MM.1S (cell line): ENCODE results near the gene CCDC187.

Experiments
- DNase-seq: peaks from one replicate; pipeline ENCODE4 v3.0.0-alpha.2; 2015
- H2AFZ ChIP-seq: fragments of 300-600 bp; sonication (generic); 2 replicates; pipeline ENCODE4 v1.6.0; 2016; ENCODE audit warnings: antibody characterized with exemption, low read length
- H3F3A ChIP-seq: fragments of 300-600 bp; sonication (generic); 2 replicates; pipeline ENCODE4 v1.6.1; 2016; ENCODE audit warnings: mild to moderate bottlenecking, antibody characterized with exemption, low read length, moderate library complexity, mixed read lengths; ENCODE audit not compliant: insufficient read depth
- H3K27ac ChIP-seq: fragments of 300-600 bp; sonication (generic); 2 replicates; pipeline ENCODE4 v1.5.1; 2016; ENCODE audit warnings: mild to moderate bottlenecking, low read length
- H3K27me3 ChIP-seq: fragments of 300-600 bp; sonication (generic); replicated peaks from 2 replicates; pipeline ENCODE4 v1.6.0; 2016; ENCODE audit warnings: low read length; ENCODE audit not compliant: insufficient read depth
- H3K36me3 ChIP-seq: fragments of 300-600 bp; sonication (generic); replicated peaks from 2 replicates; pipeline ENCODE4 v1.6.1; 2016; ENCODE audit warnings: mild to moderate bottlenecking, low read length, mixed read lengths; ENCODE audit not compliant: insufficient read depth
- H3K4me1 ChIP-seq: fragments of 300-600 bp; sonication (generic); 2 replicates; pipeline ENCODE4 v1.6.1; 2016; ENCODE audit warnings: low read length, mixed read lengths
- H3K4me2 ChIP-seq: fragments of 300-600 bp; sonication (generic); 2 replicates; pipeline ENCODE4 v1.6.0; 2016; ENCODE audit warnings: low read depth, low read length
- H3K4me3 ChIP-seq: fragments of 300-600 bp; sonication (generic); 2 replicates; pipeline ENCODE4 v1.5.1; 2016; ENCODE audit warnings: low read length, mixed read lengths
- H3K79me2 ChIP-seq: fragments of 300-600 bp; sonication (generic); 2 replicates; pipeline ENCODE4 v1.6.1; 2016; ENCODE audit warnings: mixed run types, low read length, mixed read lengths
- H3K9ac ChIP-seq: fragments of 300-600 bp; sonication (generic); 2 replicates; pipeline ENCODE4 v1.6.1; 2016; ENCODE audit warnings: low read length, mixed read lengths
- H3K9me2 ChIP-seq: fragments of 300-600 bp; sonication (generic); replicated peaks from 2 replicates; pipeline ENCODE4 v1.6.1; 2016; ENCODE audit warnings: mild to moderate bottlenecking, low read length, mixed read lengths; ENCODE audit not compliant: insufficient read depth
- H3K9me3 ChIP-seq: fragments of 300-600 bp; sonication (generic); replicated peaks from 2 replicates; pipeline ENCODE4 v1.6.1; 2016; ENCODE audit warnings: mild to moderate bottlenecking, low read length, mixed read lengths; ENCODE audit not compliant: insufficient read depth
- H4K20me1 ChIP-seq: fragments of 300-600 bp; sonication (generic); 2 replicates; pipeline ENCODE4 v1.6.1; 2016; ENCODE audit warnings: mild to moderate bottlenecking, low read length, moderate library complexity, mixed read lengths; ENCODE audit not compliant: insufficient read depth
- CTCF ChIP-seq: fragments of 300-600 bp; sonication (generic); IDR thresholded peaks from 2 replicates; pipeline ENCODE4 v1.5.1; 2016; ENCODE audit warnings: antibody characterized with exemption, low read length, mixed read lengths
- EZH2 ChIP-seq: fragments of 300-600 bp; sonication (generic); optimal IDR thresholded peaks from 2 replicates; pipeline ENCODE3; 2017; ENCODE audit warnings: low read depth, mild to moderate bottlenecking, antibody characterized with exemption, low read length, mixed read lengths
- EZH2phosphoT487 ChIP-seq: fragments of 300-600 bp; sonication (generic); IDR thresholded peaks from 2 replicates; pipeline ENCODE4 v1.6.1; 2018; ENCODE audit warnings: antibody characterized with exemption, low read length

The CCDC187 gene

GRCh38 chr9:136286987-136287379, 16.9 kb downstream of the CCDC187 start:
- H3F3A ChIP-seq, result no peaks in the 10 kb centered on the region
- no peaks in the 10 kb centered on the region for H3K9me2 ChIP-seq
- H3K4me1 ChIP-seq, result peaks cover 3% of the 10 kb centered on the region; the same call in 1 of the 2 replicates
- no peak overlapping the region for H2AFZ ChIP-seq
- H3K4me2 ChIP-seq, result no peak overlapping the region
- no peak overlapping the region for H3K9ac ChIP-seq
- no peaks in the 10 kb centered on the region for H3K9me3 ChIP-seq
- no peak for DNase-seq
- no peak overlapping the region for H3K4me3 ChIP-seq
- peaks cover 86% of the 10 kb centered on the region for H3K27me3 ChIP-seq
- H3K27ac ChIP-seq, result no peak overlapping the region
- no peaks in the 10 kb centered on the region for H3K79me2 ChIP-seq
- H3K36me3 ChIP-seq, result no peaks in the 10 kb centered on the region
- TF ChIP-seq EZH2phosphoT487, result no peak
- TF ChIP-seq CTCF, result no peak
- TF ChIP-seq EZH2, result no peak
- no peaks in the 10 kb centered on the region for H4K20me1 ChIP-seq

GRCh38 chr9:136286359-136286986, 17.4 kb downstream of the CCDC187 start:
- no peak overlapping the region for H2AFZ ChIP-seq
- peaks cover 3% of the 10 kb centered on the region; the same call in 1 of the 2 replicates for H3K4me1 ChIP-seq
- no peak overlapping the region for H3K4me3 ChIP-seq
- H3K27me3 ChIP-seq, result peaks cover 86% of the 10 kb centered on the region
- H3F3A ChIP-seq, result no peaks in the 10 kb centered on the region
- TF ChIP-seq EZH2, result no peak
- TF ChIP-seq CTCF, result no peak
- no peak for TF ChIP-seq EZH2phosphoT487
- DNase-seq, result no peak
- H3K27ac ChIP-seq, result no peak overlapping the region
- no peaks in the 10 kb centered on the region for H3K36me3 ChIP-seq
- no peaks in the 10 kb centered on the region for H3K9me2 ChIP-seq
- H3K4me2 ChIP-seq, result no peak overlapping the region
- H3K9me3 ChIP-seq, result no peaks in the 10 kb centered on the region
- H4K20me1 ChIP-seq, result no peaks in the 10 kb centered on the region
- H3K79me2 ChIP-seq, result no peaks in the 10 kb centered on the region
- no peak overlapping the region for H3K9ac ChIP-seq

GRCh38 chr9:136285501-136286358, 18.2 kb downstream of the CCDC187 start:
- Histone ChIP-seq H3K27ac (no peak overlapping the region), H3K36me3 (no peaks in the 10 kb centered on the region), H3K27me3 (peaks cover 86% of the 10 kb centered on the region), H4K20me1 (no peaks in the 10 kb centered on the region), H3K79me2 (no peaks in the 10 kb centered on the region), H3K4me2 (no peak overlapping the region), H3F3A (no peaks in the 10 kb centered on the region), H3K4me3 (no peak overlapping the region), H3K4me1 (peaks cover 3% of the 10 kb centered on the region; the same call in 1 of the 2 replicates), H2AFZ (no peak overlapping the region), H3K9me2 (no peaks in the 10 kb centered on the region), H3K9ac (no peak overlapping the region), H3K9me3 (no peaks in the 10 kb centered on the region)
- TF ChIP-seq CTCF (no peak), EZH2 (no peak), EZH2phosphoT487 (no peak)
- no peak for DNase-seq
